Glutamatergic neuron (in vitro differentiated cells): ENCODE data around the gene PPIP5K2. TPM values are rescaled to one million over a fixed set of nuclear protein-coding genes. Genes with fewer than 3 reads are reported as not detected.
A peak's percentile ranks its signal among the peaks of the same experiment; 100 is the strongest.

Source experiments
- DNase-seq: peaks from one replicate; pipeline ENCODE4 v3.0.0; 2022
- H3K27ac Mint-ChIP-seq: one replicate; pipeline ENCODE4 v1.8.0; 2020; ENCODE audit warnings: mild to moderate bottlenecking, mixed read lengths, inconsistent platforms; ENCODE audit not compliant: unreplicated experiment
- H3K27me3 Mint-ChIP-seq: one replicate; pipeline ENCODE4 v1.8.0; 2020; ENCODE audit warnings: mild to moderate bottlenecking, moderate library complexity, mixed read lengths, inconsistent platforms; ENCODE audit not compliant: unreplicated experiment
- H3K36me3 Mint-ChIP-seq: one replicate; pipeline ENCODE4 v1.8.0; 2020; ENCODE audit warnings: mild to moderate bottlenecking, mixed read lengths, inconsistent platforms; ENCODE audit not compliant: unreplicated experiment
- H3K4me1 Mint-ChIP-seq: one replicate; pipeline ENCODE4 v1.8.0; 2020; ENCODE audit warnings: mild to moderate bottlenecking, low read depth, mixed read lengths, inconsistent platforms; ENCODE audit not compliant: unreplicated experiment
- H3K4me3 Mint-ChIP-seq: one replicate; pipeline ENCODE4 v1.8.0; 2020; ENCODE audit warnings: mild to moderate bottlenecking, mixed read lengths, inconsistent platforms; ENCODE audit not compliant: unreplicated experiment
- H3K9me3 Mint-ChIP-seq: one replicate; pipeline ENCODE4 v1.8.0; 2020; ENCODE audit warnings: mild to moderate bottlenecking, moderate library complexity, mixed read lengths, inconsistent platforms; ENCODE audit not compliant: unreplicated experiment
- CTCF ChIP-seq: fragments of 200-600 bp; sonication (generic); IDR thresholded peaks from one replicate; pipeline ENCODE4 v1.5.0; 2021; ENCODE audit not compliant: partially characterized antibody, unreplicated experiment
- total RNA-seq: library from RNA; stranded (reverse); fragmentation: NEBNext Ultra II Directional; extraction: Animal tissue kit (Norgen Biotek cat#: 25700); gene quantifications from one replicate; pipeline ENCODE4 v1.2.1, GENCODE V29; 2021; ENCODE audit not compliant: unreplicated experiment

Gene PPIP5K2
- total RNA-seq, 1 donor from 2014 or later = 134 TPM

GRCh38 chr5:103259705-103260355 lies 139.7 kb downstream of the PPIP5K2 start:
- no peaks in the 10 kb centered on the region for H3K27me3 Mint-ChIP-seq
- no peaks in the 10 kb centered on the region for H3K36me3 Mint-ChIP-seq
- peaks cover 3% of the 10 kb centered on the region for H3K9me3 Mint-ChIP-seq
- H3K27ac Mint-ChIP-seq = no peak overlapping the region
- peaks cover 4% of the 10 kb centered on the region for H3K4me1 Mint-ChIP-seq
- peak; percentile 39 for DNase-seq
- H3K4me3 Mint-ChIP-seq = peak overlapping the region; percentile 95
- no peak for TF ChIP-seq CTCF

GRCh38 chr5:103260951-103261350 lies 140.8 kb downstream of the PPIP5K2 start:
- TF ChIP-seq CTCF = no peak
- Mint-ChIP-seq H3K27me3 (no peaks in the 10 kb centered on the region), H3K9me3 (peaks cover 3% of the 10 kb centered on the region), H3K36me3 (no peaks in the 10 kb centered on the region), H3K27ac (no peak overlapping the region), H3K4me3 (no peak overlapping the region), H3K4me1 (peaks cover 4% of the 10 kb centered on the region)
- no peak for DNase-seq

Other genes with a start within 250 kb of the PPIP5K2 start
- gene GIN1, start 163 bp upstream of the PPIP5K2 start, total RNA-seq = 9.6 TPM
- gene MACIR, start 138.5 kb downstream of the PPIP5K2 start, total RNA-seq = 6.8 TPM